Occipital lobe (tissue), 2 donors: ENCODE results near the gene C2CD2L. TPM values are rescaled to one million over a fixed set of nuclear protein-coding genes. Genes with fewer than 3 reads are reported as not detected.
"Not testable (repeated sequence)": the region's sequence is repeated elsewhere in the genome, so short reads cannot be mapped to it uniquely, and the experiment has no call there.

ENCODE experiments used
- DNase-seq: peaks from one replicate; lab custom pipeline; 2025; lab: John Stamatoyannopoulos, UW
- total RNA-seq: library from RNA; depleted of rRNA; stranded (reverse); fragments of >200 nt; gene quantifications from one replicate; pipeline ENCODE4 v1.2.3, GENCODE V29; 2014

Gene C2CD2L
- total RNA-seq, 1 donor from 2014 or later, result 7.6 TPM

GRCh38 chr11:119113716-119114115 is 6.6 kb downstream of the C2CD2L start:
- DNase-seq, result no peak

- no peak for DNase-seq
Observed at GRCh38 chr11:119114351-119114750, 7.2 kb downstream of the C2CD2L start.

- DNase-seq, result no peak
Observed at GRCh38 chr11:119115484-119116234, 8.5 kb downstream of the C2CD2L start.

- DNase-seq, result no peak
Observed at GRCh38 chr11:119116235-119116594, 9.1 kb downstream of the C2CD2L start.

- no peak for DNase-seq
Observed at GRCh38 chr11:119116601-119117000, 9.5 kb downstream of the C2CD2L start.

- no peak for DNase-seq
Observed at GRCh38 chr11:119117004-119117706, 10.0 kb downstream of the C2CD2L start.

GRCh38 chr11:119118227-119118626 is 11.1 kb downstream of the C2CD2L start:
- no peak for DNase-seq

- DNase-seq, result no peak
Observed at GRCh38 chr11:119118946-119119345, 11.8 kb downstream of the C2CD2L start.

GRCh38 chr11:119120639-119121007 is 13.5 kb downstream of the C2CD2L start:
- no peak for DNase-seq

- peak; percentile 100 for DNase-seq
Observed at GRCh38 chr11:119121008-119121810, 14.1 kb downstream of the C2CD2L start, which contains the start of gene HINFP. Gene HINFP (plus strand): TSS chr11:119121580. CDS start chr11:119126945, 5,365 bp downstream.

GRCh38 chr11:119121811-119122124 is 14.6 kb downstream of the C2CD2L start:
- DNase-seq, result no peak

GRCh38 chr11:119125821-119126220 is 18.7 kb downstream of the C2CD2L start:
- DNase-seq, result no peak

GRCh38 chr11:119126675-119127268 is 19.6 kb downstream of the C2CD2L start:
- DNase-seq, result no peak

GRCh38 chr11:119130662-119131061 is 23.5 kb downstream of the C2CD2L start:
- DNase-seq, result no peak

- no peak for DNase-seq
Observed at GRCh38 chr11:119134389-119134978, 27.3 kb downstream of the C2CD2L start.

GRCh38 chr11:119139276-119139675 is 32.1 kb downstream of the C2CD2L start:
- not testable (repeated sequence) for DNase-seq

GRCh38 chr11:119144825-119145486 is 37.8 kb downstream of the C2CD2L start:
- DNase-seq, result peak; percentile 24

- no peak for DNase-seq
Observed at GRCh38 chr11:119145551-119145950, 38.4 kb downstream of the C2CD2L start.

- DNase-seq, result no peak
Observed at GRCh38 chr11:119147604-119148333, 40.6 kb downstream of the C2CD2L start.

GRCh38 chr11:119148720-119149017 is 41.5 kb downstream of the C2CD2L start:
- DNase-seq, result no peak
